ENCODE results near the gene OCA2. TPM values are rescaled to one million over a fixed set of nuclear protein-coding genes. Genes with fewer than 3 reads are reported as not detected.

Gene OCA2
- total RNA-seq, 2 experiments from 2014 or later, result not detected

DNA sequence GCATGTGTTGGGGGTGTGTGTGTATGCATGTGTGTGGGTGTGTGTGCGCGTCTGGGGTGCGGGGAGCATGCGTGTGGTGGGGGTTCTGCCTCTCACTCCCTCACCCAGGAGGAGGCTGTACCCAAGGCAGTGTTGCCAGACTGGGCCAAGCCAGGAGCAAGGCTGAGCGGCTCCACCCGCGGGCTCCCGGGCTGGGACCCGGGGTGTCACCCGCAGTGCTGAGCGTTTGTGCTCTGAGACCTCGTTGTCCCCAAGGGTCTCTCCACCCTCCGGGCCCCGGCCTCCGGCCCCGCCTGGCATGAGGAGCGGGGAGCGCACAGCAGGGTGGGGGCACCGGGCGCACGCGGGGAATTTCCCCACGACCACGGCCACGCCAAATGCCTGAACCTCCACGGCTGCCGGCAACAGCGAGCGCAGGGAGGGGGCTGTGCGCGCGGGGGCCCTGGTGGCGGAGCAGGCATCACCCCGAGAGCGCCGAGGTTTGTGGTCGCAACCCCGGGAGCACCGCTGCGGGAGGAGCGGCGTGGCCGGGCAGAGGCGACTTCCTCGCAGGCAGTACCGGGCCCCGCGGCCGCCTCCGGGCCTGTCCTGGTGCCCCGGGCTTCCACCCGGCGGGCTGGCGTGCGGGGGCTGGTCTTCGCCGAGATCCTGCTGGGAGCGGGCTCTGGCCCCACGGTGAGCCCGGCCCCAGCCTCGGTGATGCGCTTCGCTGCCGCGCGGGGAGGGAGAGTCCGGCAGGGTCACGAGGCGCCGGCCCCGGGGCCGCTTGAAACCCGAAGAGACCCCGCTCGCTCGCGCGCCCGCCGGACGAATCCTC, 7.4 kb upstream of the OCA2 start:
- CTCF ChIA-PET, result no interaction called here

DNA sequence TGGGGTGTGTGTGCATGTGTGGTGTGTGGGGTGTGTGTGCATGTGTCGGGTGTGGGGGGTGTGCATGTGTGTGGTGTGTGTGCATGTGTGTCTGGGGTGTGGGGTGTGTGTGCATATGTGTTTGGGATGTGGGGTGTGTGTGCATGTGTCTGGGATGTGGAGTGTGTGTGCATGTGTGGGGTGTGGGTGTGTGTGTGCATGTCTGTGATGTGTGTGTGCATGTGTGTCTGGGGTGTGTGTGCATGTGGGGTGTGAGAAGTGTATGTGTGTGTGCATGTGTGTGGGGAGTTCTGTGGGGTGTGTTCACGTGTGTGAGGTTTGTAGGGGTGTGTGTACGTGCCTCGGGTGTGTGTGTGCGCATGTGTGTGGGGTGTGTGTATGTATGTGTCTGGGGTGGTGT, 6.7 kb upstream of the OCA2 start:
- no peak for DNase-seq
- ChIA-PET POLR2A (no interaction called here), CTCF (no interaction called here)
- peak overlapping the region; percentile 45 for H3K4me3 Mint-ChIP-seq
- H3K9me3 Mint-ChIP-seq, result no peaks in the 10 kb centered on the region
- peak overlapping the region; percentile 50 for H3K27ac Mint-ChIP-seq
- peaks cover 16% of the 10 kb centered on the region for H3K4me1 Mint-ChIP-seq
- H3K27me3 Mint-ChIP-seq, result peaks cover 20% of the 10 kb centered on the region
- H3K36me3 Mint-ChIP-seq (ENCODE audit: low read depth), result no peaks in the 10 kb centered on the region

More for the DNA sequence above, 7.4 kb upstream of the OCA2 start:
- POLR2A ChIA-PET, result no interaction called here
- peaks cover 16% of the 10 kb centered on the region for H3K4me1 Mint-ChIP-seq
- H3K36me3 Mint-ChIP-seq (ENCODE audit: low read depth), result peaks cover 3% of the 10 kb centered on the region
- no peak overlapping the region for H3K27ac Mint-ChIP-seq
- DNase-seq, result no peak
- peak overlapping the region; percentile 45 for H3K4me3 Mint-ChIP-seq
- H3K27me3 Mint-ChIP-seq, result peaks cover 20% of the 10 kb centered on the region
- H3K9me3 Mint-ChIP-seq, result no peaks in the 10 kb centered on the region

DNA sequence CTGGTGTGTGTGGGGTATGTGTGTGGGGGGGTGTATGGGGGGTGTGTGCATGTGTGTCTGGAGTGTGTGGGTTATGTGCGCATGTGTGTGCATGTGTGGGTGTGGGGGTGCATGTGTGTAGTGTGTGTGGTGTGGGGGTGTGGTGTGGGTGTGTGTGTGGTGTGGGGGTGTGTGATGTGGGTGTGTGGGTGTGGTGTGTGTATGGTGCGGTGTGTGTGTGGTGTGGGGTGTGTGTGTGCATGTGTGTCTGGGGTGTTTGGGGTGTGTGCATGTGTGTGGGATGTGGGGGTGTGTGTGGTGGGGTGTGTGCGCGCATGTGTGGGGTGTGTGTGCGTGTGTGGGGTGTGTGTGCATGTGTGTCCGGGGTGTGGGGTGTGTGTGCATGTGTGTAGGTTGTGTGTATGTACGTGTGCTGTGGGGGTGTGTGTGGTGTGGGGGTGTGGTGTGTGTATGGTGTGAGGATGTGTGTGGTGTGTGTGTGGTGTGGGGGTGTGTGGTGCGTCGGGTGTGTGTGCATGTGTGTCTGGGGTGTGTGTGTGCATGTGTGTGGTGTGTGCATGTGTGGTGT, 6.2 kb upstream of the OCA2 start:
- no peak for DNase-seq
- H3K36me3 Mint-ChIP-seq (ENCODE audit: low read depth), result no peaks in the 10 kb centered on the region
- H3K4me3 Mint-ChIP-seq, result no peak overlapping the region
- peaks cover 24% of the 10 kb centered on the region for H3K27me3 Mint-ChIP-seq
- POLR2A ChIA-PET, result no interaction called here
- no peak overlapping the region for H3K27ac Mint-ChIP-seq
- no peaks in the 10 kb centered on the region for H3K9me3 Mint-ChIP-seq
- CTCF ChIA-PET, result no interaction called here
- H3K4me1 Mint-ChIP-seq, result peaks cover 16% of the 10 kb centered on the region

DNA sequence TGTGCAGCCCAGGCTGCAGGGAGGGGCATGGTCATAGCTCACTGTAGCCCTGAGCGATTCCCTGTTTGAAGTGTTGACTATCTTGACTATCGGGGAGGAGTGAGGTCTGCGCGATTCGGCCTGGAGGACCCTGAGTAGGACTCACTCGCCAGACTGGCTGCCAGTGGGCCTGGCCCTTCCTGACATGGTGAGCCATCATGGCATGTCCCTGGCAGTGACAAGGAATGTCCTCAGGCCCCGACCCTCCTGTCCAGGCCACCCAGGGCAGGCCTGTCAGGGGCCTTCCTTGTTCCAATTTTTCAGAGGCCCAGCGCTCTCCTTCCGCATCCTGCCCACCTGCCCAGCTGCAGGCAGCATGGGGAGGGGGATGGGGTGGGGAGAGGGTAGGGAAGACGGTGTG, 5.2 kb upstream of the OCA2 start:
- no peaks in the 10 kb centered on the region for H3K9me3 Mint-ChIP-seq
- POLR2A ChIA-PET, result no interaction called here
- H3K27ac Mint-ChIP-seq, result no peak overlapping the region
- CTCF ChIA-PET, result interaction anchor here (1.3 kb wide), 1 partner anchor 10 kb away, joined by 3 read pairs; no protein-coding TSS in a partner anchor
- no peaks in the 10 kb centered on the region for H3K36me3 Mint-ChIP-seq (ENCODE audit: low read depth)
- H3K27me3 Mint-ChIP-seq, result peaks cover 34% of the 10 kb centered on the region
- H3K4me1 Mint-ChIP-seq, result peaks cover 20% of the 10 kb centered on the region
- no peak for DNase-seq
- no peak overlapping the region for H3K4me3 Mint-ChIP-seq

DNA sequence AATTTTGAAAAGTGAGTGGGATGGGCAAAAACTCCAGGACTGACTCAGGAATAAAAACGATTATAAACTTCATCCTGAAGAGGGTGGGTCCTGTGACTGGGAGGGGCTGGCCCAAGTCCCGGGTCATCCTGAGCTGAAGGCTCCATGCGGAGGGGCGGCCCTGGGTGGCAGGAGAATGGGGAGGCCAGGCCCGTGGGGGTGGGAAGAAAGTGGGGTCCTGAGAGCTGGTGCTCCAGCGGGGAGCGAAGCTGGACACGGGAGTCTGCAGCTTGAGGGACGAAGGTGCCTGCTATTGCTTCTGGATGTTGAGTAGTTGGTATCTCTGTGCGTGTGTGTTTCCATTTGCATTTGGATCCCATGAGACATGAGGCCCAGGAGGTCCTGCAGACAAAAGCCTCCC, 4.7 kb upstream of the OCA2 start:
- H3K9me3 Mint-ChIP-seq, result no peaks in the 10 kb centered on the region
- POLR2A ChIA-PET, result no interaction called here
- CTCF ChIA-PET, result interaction anchor here (1.3 kb wide), 1 partner anchor 11 kb away, joined by 3 read pairs; no protein-coding TSS in a partner anchor
- H3K4me3 Mint-ChIP-seq, result no peak overlapping the region
- H3K27me3 Mint-ChIP-seq, result peaks cover 37% of the 10 kb centered on the region
- no peak for DNase-seq
- no peak overlapping the region for H3K27ac Mint-ChIP-seq
- H3K4me1 Mint-ChIP-seq, result peaks cover 23% of the 10 kb centered on the region
- no peaks in the 10 kb centered on the region for H3K36me3 Mint-ChIP-seq (ENCODE audit: low read depth)

DNA sequence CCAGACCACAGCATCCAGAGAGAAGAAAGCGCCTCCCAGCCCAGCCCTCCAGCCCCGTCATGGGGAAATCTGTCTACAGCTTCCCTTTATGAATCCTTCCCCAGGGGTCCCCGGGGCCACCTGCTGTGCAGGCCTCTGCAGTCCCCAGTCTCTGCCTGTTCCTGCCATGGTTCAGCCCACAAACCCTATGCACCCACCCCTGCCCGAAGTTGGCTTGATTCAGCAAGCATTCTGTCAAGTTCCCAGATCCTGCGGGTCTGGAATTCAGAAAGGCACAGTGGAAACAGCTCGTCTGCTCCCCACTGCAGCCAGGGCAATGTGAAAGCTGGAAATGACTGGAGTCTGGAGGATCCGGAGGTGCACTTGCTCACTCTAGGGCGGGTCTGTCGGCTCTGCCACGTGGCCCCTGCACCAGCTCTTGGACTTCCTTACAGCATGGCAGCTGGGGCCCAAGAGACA, 2.9 kb upstream of the OCA2 start:
- Mint-ChIP-seq H3K36me3 (ENCODE audit: low read depth) (peaks cover 2% of the 10 kb centered on the region), H3K4me1 (peaks cover 21% of the 10 kb centered on the region), H3K27ac (no peak overlapping the region), H3K27me3 (peaks cover 48% of the 10 kb centered on the region), H3K9me3 (no peaks in the 10 kb centered on the region), H3K4me3 (no peak overlapping the region)
- CTCF ChIA-PET, result no interaction called here
- POLR2A ChIA-PET, result no interaction called here
- DNase-seq, result no peak

DNA sequence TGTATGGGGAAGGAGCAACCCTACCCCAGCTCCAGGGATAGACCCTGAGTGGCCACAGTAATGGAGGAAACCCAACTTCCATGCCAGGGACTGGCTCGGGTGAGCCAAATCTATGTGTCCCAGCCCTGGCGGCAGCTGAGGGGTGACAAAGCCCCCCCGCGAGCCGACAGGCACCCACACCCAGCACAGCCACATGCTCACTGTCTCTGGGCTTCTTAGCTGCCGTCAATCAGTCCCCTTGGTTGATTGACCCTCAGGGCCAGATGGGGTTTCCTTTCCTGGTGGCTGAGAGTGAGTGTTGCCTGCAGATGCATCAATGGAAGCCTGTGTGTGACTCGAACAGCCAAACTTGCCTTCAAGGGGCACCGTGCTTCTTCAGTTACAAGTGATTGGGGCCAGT, 2.1 kb upstream of the OCA2 start:
- no peak for DNase-seq
- CTCF ChIA-PET, result no interaction called here

DNA sequence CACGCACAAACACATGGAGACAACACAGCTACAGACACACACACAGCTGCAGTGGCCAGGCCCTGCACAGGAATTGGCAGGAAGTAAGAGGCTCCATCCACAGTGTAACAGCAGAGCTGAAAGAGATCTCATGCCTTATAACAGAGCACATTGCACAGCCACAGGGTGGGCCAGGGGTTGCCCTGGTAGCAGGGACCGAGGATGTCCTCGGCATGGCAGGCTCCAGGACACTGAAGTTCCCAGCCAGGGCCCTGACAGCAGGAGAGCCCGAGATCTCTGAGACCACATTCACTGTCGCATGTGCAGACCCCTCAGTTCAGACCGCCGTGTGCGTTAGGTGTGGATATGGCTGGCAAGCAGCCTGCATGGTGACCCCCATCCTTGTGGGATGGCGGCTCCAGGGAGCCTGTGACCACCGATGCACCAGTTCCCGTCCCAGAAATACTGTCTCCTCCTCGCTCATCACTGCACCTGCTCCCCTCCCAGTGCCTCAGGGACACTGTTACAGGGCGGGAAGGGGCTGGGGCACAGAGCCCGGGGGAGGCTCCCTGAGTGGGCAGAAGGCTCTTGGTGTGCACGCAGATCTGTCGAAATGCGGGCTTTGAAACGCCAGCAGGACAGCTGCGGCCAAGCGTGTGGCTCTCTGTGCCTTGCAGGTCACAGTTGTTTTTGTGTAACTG, 1.5 kb upstream of the OCA2 start:
- no peak overlapping the region for H3K27ac Mint-ChIP-seq
- no peaks in the 10 kb centered on the region for H3K9me3 Mint-ChIP-seq
- peaks cover 2% of the 10 kb centered on the region for H3K36me3 Mint-ChIP-seq (ENCODE audit: low read depth)
- ChIA-PET CTCF (no interaction called here), POLR2A (no interaction called here)
- H3K4me1 Mint-ChIP-seq, result peaks cover 25% of the 10 kb centered on the region
- DNase-seq, result no peak
- H3K27me3 Mint-ChIP-seq, result peaks cover 49% of the 10 kb centered on the region
- no peak overlapping the region for H3K4me3 Mint-ChIP-seq

More for the DNA sequence above, 2.1 kb upstream of the OCA2 start:
- H3K36me3 Mint-ChIP-seq (ENCODE audit: low read depth), result peaks cover 2% of the 10 kb centered on the region
- H3K9me3 Mint-ChIP-seq, result no peaks in the 10 kb centered on the region
- H3K4me3 Mint-ChIP-seq, result no peak overlapping the region
- H3K27me3 Mint-ChIP-seq, result peaks cover 49% of the 10 kb centered on the region
- H3K4me1 Mint-ChIP-seq, result peaks cover 24% of the 10 kb centered on the region
- no peak overlapping the region for H3K27ac Mint-ChIP-seq
- POLR2A ChIA-PET, result no interaction called here

DNA sequence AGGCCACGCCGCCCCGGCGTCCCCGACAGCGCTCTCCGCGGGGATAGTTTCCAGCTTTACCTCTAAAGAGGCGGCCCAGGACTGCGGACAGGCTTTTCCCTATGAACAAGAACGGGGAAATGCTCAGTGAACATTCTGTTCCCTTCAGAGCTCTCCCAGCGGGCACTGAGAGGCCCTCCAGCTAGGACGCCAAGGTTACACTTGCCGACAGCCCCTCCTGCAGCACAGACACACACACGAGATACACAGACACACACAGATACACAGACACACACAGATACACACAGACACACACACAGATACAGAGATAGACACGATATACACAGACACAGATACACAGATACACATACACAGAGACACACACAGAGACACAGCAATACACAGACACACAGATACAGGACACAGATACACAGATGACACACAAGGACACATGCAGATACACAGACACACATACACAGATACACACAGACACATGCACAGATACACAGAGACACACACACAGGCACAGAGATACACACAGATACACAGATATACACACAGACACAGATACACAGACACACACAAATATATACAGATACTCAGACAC, 533 bp upstream of the OCA2 start:
- Mint-ChIP-seq H3K27me3 (peaks cover 48% of the 10 kb centered on the region), H3K36me3 (ENCODE audit: low read depth) (peaks cover 2% of the 10 kb centered on the region), H3K4me3 (no peak overlapping the region), H3K4me1 (peaks cover 26% of the 10 kb centered on the region), H3K9me3 (no peaks in the 10 kb centered on the region), H3K27ac (no peak overlapping the region)
- CTCF ChIA-PET, result no interaction called here
- no peak for DNase-seq
- POLR2A ChIA-PET, result no interaction called here

DNA sequence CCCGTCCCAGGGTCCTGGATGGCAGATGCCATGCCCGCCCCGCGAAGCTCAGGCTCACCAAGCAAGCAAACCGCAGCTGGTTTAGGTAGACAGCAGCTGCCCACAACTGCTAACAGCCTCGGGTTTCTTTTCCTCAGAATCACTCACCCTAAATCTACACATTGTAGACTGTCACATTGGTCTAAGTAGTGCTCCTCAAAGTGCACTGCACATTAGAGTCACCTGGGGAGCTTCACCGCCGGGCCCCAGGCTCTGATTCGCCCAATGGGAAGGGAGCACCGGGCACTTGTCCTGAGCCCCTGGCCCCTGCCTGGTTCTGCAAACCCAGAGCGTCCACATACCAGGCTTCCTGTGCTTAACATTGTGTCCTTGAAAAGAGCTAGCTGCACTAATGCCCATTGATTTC, 752 bp downstream of the OCA2 start:
- peaks cover 57% of the 10 kb centered on the region for H3K27me3 Mint-ChIP-seq
- CTCF ChIA-PET, result interaction anchor here (1.7 kb wide), 1 partner anchor 28 kb away, joined by 5 read pairs; no protein-coding TSS in a partner anchor
- no peak overlapping the region for H3K27ac Mint-ChIP-seq
- peaks cover 2% of the 10 kb centered on the region for H3K36me3 Mint-ChIP-seq (ENCODE audit: low read depth)
- peaks cover 26% of the 10 kb centered on the region for H3K4me1 Mint-ChIP-seq
- no peaks in the 10 kb centered on the region for H3K9me3 Mint-ChIP-seq
- DNase-seq, result peak; percentile 4
- no peak overlapping the region for H3K4me3 Mint-ChIP-seq
- POLR2A ChIA-PET, result no interaction called here

DNA sequence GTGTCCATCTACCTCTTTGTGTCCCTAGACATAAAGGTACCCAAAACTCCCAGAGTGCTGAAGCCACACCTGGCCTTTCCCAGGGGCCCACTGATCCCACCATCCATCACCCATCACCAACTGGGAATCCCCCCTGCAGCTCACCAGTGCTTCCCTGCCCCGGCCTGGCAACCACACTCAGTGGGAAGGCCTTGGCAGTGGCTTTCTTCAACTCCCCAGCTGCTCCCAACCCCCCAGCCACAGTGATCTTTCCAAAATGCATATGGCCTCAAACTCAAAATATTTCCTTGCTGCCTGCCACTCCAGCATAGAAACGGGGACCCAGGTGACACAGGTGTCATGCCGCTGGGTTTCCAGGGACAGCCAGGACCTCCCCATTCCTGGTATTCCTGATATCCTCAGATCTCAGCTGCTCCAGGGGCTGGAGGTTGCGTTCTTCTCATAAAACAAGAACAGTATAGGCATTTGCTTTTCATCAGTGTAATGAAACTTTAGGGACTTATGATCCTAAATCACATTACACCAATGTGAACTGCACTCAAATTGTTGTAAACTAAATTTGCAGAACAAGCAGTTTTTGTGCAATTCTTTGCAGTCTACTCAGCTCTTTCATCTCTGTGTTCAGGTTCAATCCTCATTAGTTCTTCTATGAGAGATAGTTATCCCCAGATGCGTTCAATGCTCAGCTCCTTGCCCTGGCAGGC, 1.3 kb downstream of the OCA2 start:
- CTCF ChIA-PET, result interaction anchor here (1.7 kb wide), 2 partner anchors 12 to 29 kb away, joined by 5 read pairs; no protein-coding TSS in a partner anchor
- POLR2A ChIA-PET, result no interaction called here
- DNase-seq, result peak; percentile 4
- peaks cover 26% of the 10 kb centered on the region for H3K4me1 Mint-ChIP-seq
- H3K36me3 Mint-ChIP-seq (ENCODE audit: low read depth), result peaks cover 2% of the 10 kb centered on the region
- H3K4me3 Mint-ChIP-seq, result peak overlapping the region; percentile 56
- H3K27ac Mint-ChIP-seq, result no peak overlapping the region
- no peaks in the 10 kb centered on the region for H3K9me3 Mint-ChIP-seq
- H3K27me3 Mint-ChIP-seq, result peaks cover 60% of the 10 kb centered on the region

DNA sequence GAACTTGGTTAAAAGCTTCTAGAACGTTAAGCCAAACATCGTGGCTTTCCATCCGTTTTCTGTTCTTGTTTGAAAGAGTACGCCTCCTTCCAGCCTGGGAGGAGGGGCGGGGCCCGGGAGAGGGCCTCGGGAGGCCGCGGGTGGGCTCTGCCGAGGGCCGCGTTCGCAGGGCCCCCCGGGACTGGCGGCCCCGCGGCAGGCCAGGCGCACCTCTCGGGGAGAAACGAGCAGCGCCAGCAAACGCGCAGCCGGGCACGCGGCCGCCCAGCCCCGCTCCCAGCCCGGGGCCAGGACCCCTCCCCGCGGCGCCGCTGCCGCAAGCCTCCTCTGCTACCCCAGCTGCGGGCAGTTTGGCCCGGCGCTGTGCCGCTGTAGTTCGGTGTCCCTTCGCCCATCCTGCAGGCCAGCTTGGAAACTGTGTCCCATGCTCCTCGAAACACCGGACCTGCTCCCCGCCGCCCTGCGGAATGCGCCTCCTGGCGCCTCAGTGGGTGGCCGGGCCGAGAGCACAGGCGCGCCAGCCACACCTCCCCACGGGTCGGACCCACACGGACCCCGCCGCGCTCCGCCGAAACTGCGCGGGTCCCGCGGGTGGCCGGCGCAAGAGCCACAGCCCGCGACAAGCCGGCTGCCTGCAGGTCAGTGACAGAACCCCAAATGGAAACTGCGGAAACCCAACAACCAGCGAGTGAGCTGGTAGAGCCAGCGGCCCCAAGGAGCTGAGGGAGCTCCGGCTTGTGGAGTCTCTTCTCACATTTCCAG, 2.3 kb downstream of the OCA2 start:
- peaks cover 67% of the 10 kb centered on the region for H3K27me3 Mint-ChIP-seq
- CTCF ChIA-PET, result interaction anchor here (0.6 to 1.7 kb wide), 3 partner anchors 13 to 77 kb away, joined by 5 read pairs; no protein-coding TSS in a partner anchor
- H3K9me3 Mint-ChIP-seq, result no peaks in the 10 kb centered on the region
- POLR2A ChIA-PET, result no interaction called here
- H3K4me3 Mint-ChIP-seq, result peak overlapping the region; percentile 77
- H3K27ac Mint-ChIP-seq, result no peak overlapping the region
- peaks cover 2% of the 10 kb centered on the region for H3K36me3 Mint-ChIP-seq (ENCODE audit: low read depth)
- H3K4me1 Mint-ChIP-seq, result peaks cover 26% of the 10 kb centered on the region
- DNase-seq, result peak; percentile 5
